A673 (cell line): ENCODE results near the gene PRICKLE3. TPM values are rescaled to one million over a fixed set of nuclear protein-coding genes. Genes with fewer than 3 reads are reported as not detected.
A peak's percentile ranks its signal among the peaks of the same experiment; 100 is the strongest.

Experiments used
- BruUV-seq: library from RNA; stranded (reverse); fragments of 400-500 nt; replicated peaks from 2 replicates; lab custom pipeline; 2021; lab: Mats Ljungman, UMichigan
- CTCF ChIA-PET: fragments of 300-600 bp; sonication (Branson Sonifier 250); formaldehyde crosslinking; loops from one replicate; lab custom pipeline; 2022; ENCODE audit warnings: antibody characterized with exemption; lab: Charles Lee
- POLR2A ChIA-PET: fragments of 300-600 bp; sonication (Branson Sonifier 250); formaldehyde crosslinking; loops from one replicate; lab custom pipeline; 2022; ENCODE audit warnings: antibody characterized with exemption; ENCODE audit not compliant: low non-redundant PET; lab: Charles Lee
- DNase-seq: peaks from one replicate; pipeline ENCODE4 v3.0.0-alpha.2; 2015; ENCODE audit warnings: low spot score
- H3K27ac ChIP-seq: fragments of 200-600 bp; sonication (generic); 2 replicates; pipeline ENCODE4 v1.5.1; 2016; ENCODE audit warnings: mixed run types, low read depth, mild to moderate bottlenecking, mixed read lengths, antibody characterized with exemption, low read length; ENCODE audit not compliant: poor library complexity, severe bottlenecking
- H3K27me3 ChIP-seq: fragments of 200-600 bp; sonication (generic); replicated peaks from 2 replicates; pipeline ENCODE4 v1.6.1; 2017; ENCODE audit warnings: mixed run types, low read depth, mild to moderate bottlenecking, mixed read lengths, antibody characterized with exemption, low read length; ENCODE audit not compliant: insufficient read depth, poor library complexity
- H3K36me3 ChIP-seq: fragments of 200-600 bp; sonication (generic); 2 replicates; pipeline ENCODE4 v1.6.1; 2016; ENCODE audit warnings: mixed run types, mild to moderate bottlenecking, mixed read lengths, antibody characterized with exemption, low read length; ENCODE audit not compliant: insufficient read depth, poor library complexity, severe bottlenecking
- H3K4me1 ChIP-seq: fragments of 200-600 bp; sonication (generic); 2 replicates; pipeline ENCODE4 v1.6.1; 2017; ENCODE audit warnings: mixed run types, mild to moderate bottlenecking, mixed read lengths, antibody characterized with exemption, low read length; ENCODE audit not compliant: insufficient read depth, poor library complexity, severe bottlenecking
- H3K4me3 ChIP-seq: fragments of 200-600 bp; sonication (generic); 2 replicates; pipeline ENCODE4 v1.5.1; 2016; ENCODE audit warnings: low read depth, mixed run types, mild to moderate bottlenecking, mixed read lengths, low read length; ENCODE audit not compliant: poor library complexity, severe bottlenecking
- H3K9me3 ChIP-seq: fragments of 200-600 bp; sonication (generic); 2 replicates; pipeline ENCODE4 v1.6.1; 2016; ENCODE audit warnings: mixed run types, low read depth, mild to moderate bottlenecking, mixed read lengths, antibody characterized with exemption, low read length; ENCODE audit not compliant: poor library complexity, severe bottlenecking
- EZH2 ChIP-seq: fragments of 200-600 bp; sonication (generic); IDR thresholded peaks from 2 replicates; pipeline ENCODE4 v1.6.1; 2017; ENCODE audit warnings: borderline replicate concordance, low read depth, mild to moderate bottlenecking, mixed read lengths, antibody characterized with exemption, low read length; ENCODE audit not compliant: poor library complexity, severe bottlenecking
- intact Hi-C: fragments of 100-400 bp; cut with micrococcal nuclease; formaldehyde crosslinking; loops from one replicate; pipeline ENCODE4 v1.10.0; 2022; ENCODE audit not compliant: unreplicated experiment
- total RNA-seq: library from RNA; stranded (reverse); gene quantifications from 2 replicates; pipeline ENCODE4 v1.2.3, GENCODE V29; 2021
- TF ChIP-seq, protein P1 (sequence below): fragments of 300-800, 200-600 bp; sonication (generic); conservative IDR thresholded peaks from 2 replicates; pipeline ENCODE4 v1.5.1; 2017; ENCODE audit warnings: low read depth, mild to moderate bottlenecking, antibody characterized with exemption, low read length, moderate library complexity, mixed read lengths

The PRICKLE3 gene
- total RNA-seq, 1 experiment from 2014 or later = 4.8 TPM

DNA sequence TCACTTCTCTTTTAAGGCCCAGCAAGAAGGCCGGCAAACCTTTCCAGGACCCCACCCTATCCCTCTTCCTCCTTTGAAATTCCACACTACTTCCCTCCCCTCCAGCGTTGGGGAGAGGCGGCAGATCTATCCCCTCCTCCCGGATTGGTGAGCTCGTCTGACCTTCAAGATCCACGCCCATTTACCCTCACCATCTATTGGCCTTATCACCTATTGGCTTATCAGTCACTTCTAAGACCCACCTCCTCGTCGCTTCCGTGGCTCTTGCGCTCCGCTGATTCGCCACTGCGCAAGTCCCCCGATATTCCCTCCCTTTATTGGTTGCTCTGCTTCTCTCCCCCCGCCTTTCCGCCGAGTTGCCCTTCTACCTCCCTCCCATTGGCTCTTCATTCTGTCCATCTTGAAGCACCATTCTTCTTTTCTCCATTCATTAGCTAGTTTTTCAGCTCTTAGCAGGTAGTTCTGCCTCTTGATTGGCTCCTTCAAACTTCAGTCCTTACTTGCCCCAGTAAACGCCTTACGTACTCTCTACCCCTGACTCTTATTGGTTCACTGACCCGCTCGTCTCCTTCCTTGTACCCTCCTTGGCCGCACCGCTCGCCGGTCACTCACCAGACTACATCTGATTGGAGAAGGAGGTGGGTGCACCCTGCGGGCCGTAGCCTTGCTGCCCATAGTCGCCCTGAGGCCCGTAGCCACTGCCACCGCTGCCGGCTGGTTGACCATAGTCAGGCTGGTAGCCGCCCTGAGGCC is 4.8 kb upstream of the PRICKLE3 start:
- BruUV-seq = no TSS peak
- DNase-seq = peak; percentile 98
- Histone ChIP-seq H3K4me1 (no peaks in the 10 kb centered on the region), H3K36me3 (no peaks in the 10 kb centered on the region), H3K27me3 (no peaks in the 10 kb centered on the region), H3K4me3 (peak overlapping the region; percentile 61), H3K9me3 (no peaks in the 10 kb centered on the region), H3K27ac (peak overlapping the region; percentile 83)
- CTCF ChIA-PET = interaction anchor here (0.6 to 0.9 kb wide), 3 partner anchors 27 to 188 kb away, joined by 4 to 5 read pairs (median 5); no protein-coding TSS in a partner anchor
- TF ChIP-seq, protein P1, sequence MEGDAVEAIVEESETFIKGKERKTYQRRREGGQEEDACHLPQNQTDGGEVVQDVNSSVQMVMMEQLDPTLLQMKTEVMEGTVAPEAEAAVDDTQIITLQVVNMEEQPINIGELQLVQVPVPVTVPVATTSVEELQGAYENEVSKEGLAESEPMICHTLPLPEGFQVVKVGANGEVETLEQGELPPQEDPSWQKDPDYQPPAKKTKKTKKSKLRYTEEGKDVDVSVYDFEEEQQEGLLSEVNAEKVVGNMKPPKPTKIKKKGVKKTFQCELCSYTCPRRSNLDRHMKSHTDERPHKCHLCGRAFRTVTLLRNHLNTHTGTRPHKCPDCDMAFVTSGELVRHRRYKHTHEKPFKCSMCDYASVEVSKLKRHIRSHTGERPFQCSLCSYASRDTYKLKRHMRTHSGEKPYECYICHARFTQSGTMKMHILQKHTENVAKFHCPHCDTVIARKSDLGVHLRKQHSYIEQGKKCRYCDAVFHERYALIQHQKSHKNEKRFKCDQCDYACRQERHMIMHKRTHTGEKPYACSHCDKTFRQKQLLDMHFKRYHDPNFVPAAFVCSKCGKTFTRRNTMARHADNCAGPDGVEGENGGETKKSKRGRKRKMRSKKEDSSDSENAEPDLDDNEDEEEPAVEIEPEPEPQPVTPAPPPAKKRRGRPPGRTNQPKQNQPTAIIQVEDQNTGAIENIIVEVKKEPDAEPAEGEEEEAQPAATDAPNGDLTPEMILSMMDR = no peak
- TF ChIP-seq EZH2 = no peak
- POLR2A ChIA-PET = interaction anchor here (0.7 to 1.0 kb wide), 3 partner anchors 25 to 91 kb away, joined by 4 to 5 read pairs (median 4); no protein-coding TSS in a partner anchor
- intact Hi-C loops = loop anchor here (1.0 kb wide), 1 partner anchor 44 kb away; the partner anchor contains the start of gene CCDC22

DNA sequence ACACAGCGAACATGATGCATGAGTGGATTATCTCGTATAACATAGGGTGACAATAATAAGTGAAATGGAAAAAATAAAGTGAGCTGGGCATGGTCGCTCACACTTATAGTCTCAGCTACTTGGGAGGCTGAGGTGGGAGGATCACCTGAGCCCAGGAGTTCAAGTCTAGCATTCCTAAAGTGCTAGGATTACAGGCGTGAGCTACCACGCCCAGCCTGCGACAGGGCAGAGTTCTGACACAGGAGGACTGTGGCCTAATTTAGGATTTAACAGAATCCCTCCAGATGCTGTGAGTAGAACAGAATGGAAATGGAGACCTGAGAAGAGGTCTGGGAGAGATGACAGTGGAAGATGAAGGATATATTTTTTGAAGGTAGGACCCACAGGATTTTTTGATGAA is 3.4 kb upstream of the PRICKLE3 start:
- H3K27me3 ChIP-seq = no peaks in the 10 kb centered on the region
- H3K27ac ChIP-seq = peak overlapping the region; percentile 74
- H3K9me3 ChIP-seq = no peaks in the 10 kb centered on the region
- BruUV-seq = no TSS peak
- peak overlapping the region; percentile 51 for H3K4me3 ChIP-seq
- TF ChIP-seq, protein P1 = no peak
- no peak for TF ChIP-seq EZH2
- H3K4me1 ChIP-seq = peaks cover 4% of the 10 kb centered on the region
- ChIA-PET CTCF (no interaction called here), POLR2A (no interaction called here)
- no peak for DNase-seq
- no peaks in the 10 kb centered on the region for H3K36me3 ChIP-seq
- intact Hi-C loops = no loop called here

DNA sequence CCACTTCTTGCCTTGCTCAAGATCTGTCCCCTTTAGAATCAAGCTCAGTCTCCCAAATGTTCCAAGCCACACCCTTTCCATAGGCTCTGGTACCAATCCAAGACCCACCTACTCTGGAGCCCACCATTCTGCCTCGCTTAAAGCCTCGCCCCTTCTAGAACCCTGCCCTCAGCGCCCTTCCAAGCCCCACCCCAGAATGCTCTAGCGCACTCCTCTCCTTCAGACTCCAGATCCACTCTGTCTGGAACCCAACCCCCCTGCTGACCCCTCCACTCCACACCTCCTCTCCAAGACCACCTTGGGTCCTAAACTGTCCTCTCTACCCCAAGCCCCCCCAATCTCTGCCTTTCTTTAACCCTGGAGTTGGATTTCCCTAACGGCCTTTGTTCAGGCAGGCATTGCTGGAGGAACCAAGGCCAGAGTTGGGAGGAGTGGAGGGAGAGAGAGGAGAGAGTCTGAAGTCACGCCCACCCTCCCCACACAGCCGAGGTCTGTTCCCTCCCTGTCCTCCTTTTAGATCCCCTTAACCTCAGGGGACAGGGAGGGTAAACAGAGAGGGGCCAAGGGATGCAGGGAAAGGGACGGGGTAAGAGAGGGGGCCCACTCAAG is 2.4 kb upstream of the PRICKLE3 start:
- Histone ChIP-seq H3K4me3 (no peak overlapping the region), H3K27me3 (no peaks in the 10 kb centered on the region), H3K36me3 (no peaks in the 10 kb centered on the region), H3K27ac (no peak overlapping the region), H3K4me1 (peaks cover 6% of the 10 kb centered on the region), H3K9me3 (no peaks in the 10 kb centered on the region)
- BruUV-seq = no TSS peak
- TF ChIP-seq, protein P1 = no peak
- TF ChIP-seq EZH2 = no peak
- POLR2A ChIA-PET = no interaction called here
- intact Hi-C loops = no loop called here
- CTCF ChIA-PET = no interaction called here
- no peak for DNase-seq
